K562 (cell line): ENCODE results near the gene CCR5AS.

Source experiments
- BACH1 ChIP-seq: fragments of 200-800 bp; sonication (Bioruptor generic); IDR thresholded peaks from 2 replicates; pipeline ENCODE4 v1.6.1; 2016; ENCODE audit warnings: missing genetic modification characterization, missing compliant biosample characterization
- CHD4 ChIP-seq: fragments of 200-600 bp; sonication (generic); IDR thresholded peaks from 3 replicates; pipeline ENCODE4 v1.6.1; 2012; ENCODE audit warnings: low read depth, mild to moderate bottlenecking, mixed read lengths, low read length, inconsistent platforms; ENCODE audit not compliant: insufficient read depth, insufficient replicate concordance, poor library complexity, severe bottlenecking
- EZH2 ChIP-seq: IDR thresholded peaks from 2 replicates; pipeline ENCODE4 v1.6.1; 2012; ENCODE audit warnings: low read depth, mild to moderate bottlenecking, inconsistent platforms, low read length, borderline replicate concordance
- NCOR1 ChIP-seq: fragments of 450-650 bp; IDR thresholded peaks from 2 replicates; pipeline ENCODE4 v1.6.1; 2016; ENCODE audit warnings: mild to moderate bottlenecking, moderate library complexity
- NEUROD1 ChIP-seq: fragments of 150-350 bp; IDR thresholded peaks from 2 replicates; pipeline ENCODE4 v1.6.1; 2014; ENCODE audit warnings: borderline replicate concordance, low read length, low read depth; ENCODE audit not compliant: partially characterized antibody
- PHB2 ChIP-seq: fragments of 450-650 bp; IDR thresholded peaks from 2 replicates; pipeline ENCODE4 v1.6.1; 2017; ENCODE audit warnings: low read depth
- RCOR1 ChIP-seq, 2 experiments: IDR thresholded peaks; 2 replicates each; pipeline ENCODE4 v1.6.1; 2012; ENCODE audit warnings: low read depth in 2 of 2, low read length in 2 of 2, borderline replicate concordance in 1 of 2, improper control_type of control experiment in 1 of 2
- SMC3 ChIP-seq: conservative IDR thresholded peaks from 2 replicates; pipeline ENCODE4 v1.6.1; 2011; ENCODE audit warnings: low read depth, low read length, improper control_type of control experiment; ENCODE audit not compliant: insufficient read depth
- ZNF146 ChIP-seq: IDR thresholded peaks from one replicate; pipeline ENCODE4 v1.6.1; 2018; ENCODE audit warnings: missing compliant biosample characterization; ENCODE audit not compliant: unreplicated experiment
- ZNF23 ChIP-seq: fragments of 250-450 bp; sonication (Bioruptor Pico); IDR thresholded peaks from 2 replicates; pipeline ENCODE4 v1.4.0; 2020; ENCODE audit warnings: mild to moderate bottlenecking
- ZNF384 ChIP-seq: IDR thresholded peaks from 2 replicates; pipeline ENCODE4 v1.6.1; 2012; ENCODE audit warnings: low read depth, low read length, improper control_type of control experiment
- ZNF445 ChIP-seq: fragments of 250-450 bp; sonication (Bioruptor Pico); IDR thresholded peaks from 2 replicates; pipeline ENCODE4 v1.4.0; 2020; ENCODE audit warnings: low read depth, mild to moderate bottlenecking, moderate library complexity
- ZNF551 ChIP-seq: fragments of 250-450 bp; sonication (Bioruptor Pico); IDR thresholded peaks from 2 replicates; pipeline ENCODE4 v1.5.0; 2021; ENCODE audit warnings: mild to moderate bottlenecking, moderate library complexity
- ZNF589 ChIP-seq: fragments of 200-800 bp; sonication (Bioruptor generic); IDR thresholded peaks from 2 replicates; pipeline ENCODE4 v1.6.1; 2016; ENCODE audit warnings: low read depth, missing genetic modification characterization, missing compliant biosample characterization
- TF ChIP-seq, protein P1 (sequence below): fragments of 450-650 bp; IDR thresholded peaks from 2 replicates; pipeline ENCODE4 v1.6.1; 2016; ENCODE audit warnings: antibody characterized with exemption
- TF ChIP-seq, protein P2 (sequence below): fragments of 450-650 bp; IDR thresholded peaks from 2 replicates; pipeline ENCODE4 v1.6.1; 2016
- TF ChIP-seq, protein P3 (sequence below): fragments of 250-450 bp; sonication (Bioruptor Pico); IDR thresholded peaks from 2 replicates; pipeline ENCODE4 v1.8.0; 2021; ENCODE audit warnings: mild to moderate bottlenecking, moderate library complexity
- TF ChIP-seq, protein P4 (sequence below), 2 experiments: fragments of 450-650 bp in 1 of 2; sonication (generic) in 1 of 2; formaldehyde crosslinking in 1 of 2; IDR thresholded peaks in 1 of 2; conservative IDR thresholded peaks in 1 of 2; 2 replicates each; pipeline versions ENCODE4 v1.6.1 to v1.8.1; 2016 to 2023; ENCODE audit warnings: mild to moderate bottlenecking in 2 of 2, moderate library complexity in 2 of 2, inconsistent platforms in 1 of 2, missing genetic modification reagents in 1 of 2

CCR5AS gene

DNA sequence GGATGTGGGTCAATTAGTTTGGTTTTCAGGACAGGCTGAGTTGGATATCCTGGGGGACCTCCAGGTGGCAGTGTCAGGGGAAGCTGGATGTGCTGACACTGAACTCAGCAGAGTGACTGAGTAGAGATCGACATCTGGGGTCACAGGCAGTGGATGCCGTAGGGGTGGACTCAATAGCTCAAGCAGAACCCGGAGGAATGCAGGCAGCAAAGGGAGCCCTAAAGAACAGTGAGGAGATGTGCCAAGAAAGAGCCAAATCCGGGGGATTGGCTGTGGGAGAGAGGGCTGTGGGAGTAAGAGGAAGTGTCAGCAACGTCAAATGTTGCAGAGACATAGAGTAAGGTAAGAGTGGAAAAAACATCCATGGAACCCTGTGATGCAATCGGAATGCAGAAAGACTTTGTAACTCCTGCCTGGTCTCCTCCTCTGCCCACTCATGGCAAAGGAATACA, 11.6 kb downstream of the CCR5AS start (continued):
- TF ChIP-seq, protein P1, sequence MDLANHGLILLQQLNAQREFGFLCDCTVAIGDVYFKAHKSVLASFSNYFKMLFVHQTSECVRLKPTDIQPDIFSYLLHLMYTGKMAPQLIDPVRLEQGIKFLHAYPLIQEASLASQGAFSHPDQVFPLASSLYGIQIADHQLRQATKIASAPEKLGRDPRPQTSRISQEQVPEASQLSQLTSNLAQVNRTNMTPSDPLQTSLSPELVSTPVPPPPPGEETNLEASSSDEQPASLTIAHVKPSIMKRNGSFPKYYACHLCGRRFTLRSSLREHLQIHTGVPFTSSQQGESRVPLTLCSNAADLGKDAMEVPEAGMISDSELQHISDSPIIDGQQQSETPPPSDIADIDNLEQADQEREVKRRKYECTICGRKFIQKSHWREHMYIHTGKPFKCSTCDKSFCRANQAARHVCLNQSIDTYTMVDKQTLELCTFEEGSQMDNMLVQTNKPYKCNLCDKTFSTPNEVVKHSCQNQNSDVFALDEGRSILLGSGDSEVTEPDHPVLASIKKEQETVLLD, result no peak
- no peak for TF ChIP-seq ZNF23 (CRISPR knock-in tag)
- TF ChIP-seq SMC3, result peak; percentile 48; the same call in 1 of the 2 replicates
- TF ChIP-seq NCOR1, result no peak
- peak; percentile 69 for TF ChIP-seq CHD4
- no peak for TF ChIP-seq ZNF384
- no peak for TF ChIP-seq PHB2
- TF ChIP-seq RCOR1 (IDR thresholded peaks at IDR 0.05; ENCODE audit: borderline replicate concordance in 1 of 2, low read depth in 2 of 2, low read length in 2 of 2), result peak in 1 of 2 experiments; percentile 38; a peak in 1 of 4 replicates
- TF ChIP-seq, protein P2, sequence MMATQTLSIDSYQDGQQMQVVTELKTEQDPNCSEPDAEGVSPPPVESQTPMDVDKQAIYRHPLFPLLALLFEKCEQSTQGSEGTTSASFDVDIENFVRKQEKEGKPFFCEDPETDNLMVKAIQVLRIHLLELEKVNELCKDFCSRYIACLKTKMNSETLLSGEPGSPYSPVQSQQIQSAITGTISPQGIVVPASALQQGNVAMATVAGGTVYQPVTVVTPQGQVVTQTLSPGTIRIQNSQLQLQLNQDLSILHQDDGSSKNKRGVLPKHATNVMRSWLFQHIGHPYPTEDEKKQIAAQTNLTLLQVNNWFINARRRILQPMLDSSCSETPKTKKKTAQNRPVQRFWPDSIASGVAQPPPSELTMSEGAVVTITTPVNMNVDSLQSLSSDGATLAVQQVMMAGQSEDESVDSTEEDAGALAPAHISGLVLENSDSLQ, result peak; percentile 56
- TF ChIP-seq EZH2, result no peak
- no peak for TF ChIP-seq ZNF551
- no peak for TF ChIP-seq NEUROD1
- TF ChIP-seq, protein P3, sequence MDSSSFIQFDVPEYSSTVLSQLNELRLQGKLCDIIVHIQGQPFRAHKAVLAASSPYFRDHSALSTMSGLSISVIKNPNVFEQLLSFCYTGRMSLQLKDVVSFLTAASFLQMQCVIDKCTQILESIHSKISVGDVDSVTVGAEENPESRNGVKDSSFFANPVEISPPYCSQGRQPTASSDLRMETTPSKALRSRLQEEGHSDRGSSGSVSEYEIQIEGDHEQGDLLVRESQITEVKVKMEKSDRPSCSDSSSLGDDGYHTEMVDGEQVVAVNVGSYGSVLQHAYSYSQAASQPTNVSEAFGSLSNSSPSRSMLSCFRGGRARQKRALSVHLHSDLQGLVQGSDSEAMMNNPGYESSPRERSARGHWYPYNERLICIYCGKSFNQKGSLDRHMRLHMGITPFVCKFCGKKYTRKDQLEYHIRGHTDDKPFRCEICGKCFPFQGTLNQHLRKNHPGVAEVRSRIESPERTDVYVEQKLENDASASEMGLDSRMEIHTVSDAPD (CRISPR knock-in tag), result no peak
- no peak for TF ChIP-seq ZNF445 (CRISPR knock-in tag)
- TF ChIP-seq, protein P4, sequence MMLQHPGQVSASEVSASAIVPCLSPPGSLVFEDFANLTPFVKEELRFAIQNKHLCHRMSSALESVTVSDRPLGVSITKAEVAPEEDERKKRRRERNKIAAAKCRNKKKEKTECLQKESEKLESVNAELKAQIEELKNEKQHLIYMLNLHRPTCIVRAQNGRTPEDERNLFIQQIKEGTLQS (IDR thresholded peaks at IDR 0.05), result peak; percentile 64
- TF ChIP-seq, protein P4 (CRISPR knock-in tag; conservative IDR thresholded peaks at IDR 0.05), result no peak
- TF ChIP-seq ZNF146 (CRISPR knock-in tag), result no peak
- 0 out of 2 replicates have a peak, but pooled peaks have one; percentile 35 for TF ChIP-seq BACH1 (tag)
- no peak for TF ChIP-seq ZNF589
